ENCODE results near the gene RRP1. TPM values are rescaled to one million over a fixed set of nuclear protein-coding genes. Genes with fewer than 3 reads are reported as not detected.

RRP1 gene
- total and polyA plus RNA-seq, 9 of the 15 experiments (the other 6 are each of a cell fraction or from before 2014, with no cell fraction given) = 0.89 to 105 (median 51.6) TPM

- TF ChIP-seq MGA (IDR thresholded peaks at IDR 0.05) = no peak
- TF ChIP-seq PHB (CRISPR knock-in tag; IDR thresholded peaks at IDR 0.05) = no peak
- TF ChIP-seq PCBP1 (IDR thresholded peaks at IDR 0.05; ENCODE audit: low read depth, low read length, poor library complexity, severe bottlenecking) = no peak
- TF ChIP-seq, protein P1, sequence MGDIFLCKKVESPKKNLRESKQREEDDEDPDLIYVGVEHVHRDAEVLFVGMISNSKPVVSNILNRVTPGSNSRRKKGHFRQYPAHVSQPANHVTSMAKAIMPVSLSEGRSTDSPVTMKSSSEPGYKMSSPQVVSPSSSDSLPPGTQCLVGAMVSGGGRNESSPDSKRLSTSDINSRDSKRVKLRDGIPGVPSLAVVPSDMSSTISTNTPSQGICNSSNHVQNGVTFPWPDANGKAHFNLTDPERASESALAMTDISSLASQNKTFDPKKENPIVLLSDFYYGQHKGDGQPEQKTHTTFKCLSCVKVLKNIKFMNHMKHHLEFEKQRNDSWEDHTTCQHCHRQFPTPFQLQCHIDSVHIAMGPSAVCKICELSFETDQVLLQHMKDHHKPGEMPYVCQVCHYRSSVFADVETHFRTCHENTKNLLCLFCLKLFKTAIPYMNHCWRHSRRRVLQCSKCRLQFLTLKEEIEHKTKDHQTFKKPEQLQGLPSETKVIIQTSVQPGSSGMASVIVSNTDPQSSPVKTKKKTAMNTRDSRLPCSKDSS (IDR thresholded peaks at IDR 0.05; ENCODE audit: low read depth, partially characterized antibody) = no peak
- no peak for TF ChIP-seq ZNF586 (CRISPR knock-in tag; conservative IDR thresholded peaks at IDR 0.05)
- no peak for TF ChIP-seq HDAC8 (tag; IDR thresholded peaks at IDR 0.05)
- TF ChIP-seq GATA2 (CRISPR knock-in tag; IDR thresholded peaks at IDR 0.05) = peak; percentile 76
- TF ChIP-seq, protein P2, sequence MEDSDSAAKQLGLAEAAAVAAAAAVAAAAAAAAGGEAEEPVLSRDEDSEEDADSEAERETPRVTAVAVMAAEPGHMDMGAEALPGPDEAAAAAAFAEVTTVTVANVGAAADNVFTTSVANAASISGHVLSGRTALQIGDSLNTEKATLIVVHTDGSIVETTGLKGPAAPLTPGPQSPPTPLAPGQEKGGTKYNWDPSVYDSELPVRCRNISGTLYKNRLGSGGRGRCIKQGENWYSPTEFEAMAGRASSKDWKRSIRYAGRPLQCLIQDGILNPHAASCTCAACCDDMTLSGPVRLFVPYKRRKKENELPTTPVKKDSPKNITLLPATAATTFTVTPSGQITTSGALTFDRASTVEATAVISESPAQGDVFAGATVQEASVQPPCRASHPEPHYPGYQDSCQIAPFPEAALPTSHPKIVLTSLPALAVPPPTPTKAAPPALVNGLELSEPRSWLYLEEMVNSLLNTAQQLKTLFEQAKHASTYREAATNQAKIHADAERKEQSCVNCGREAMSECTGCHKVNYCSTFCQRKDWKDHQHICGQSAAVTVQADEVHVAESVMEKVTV (CRISPR knock-in tag; IDR thresholded peaks at IDR 0.05) = no peak
- peak; percentile 64 for TF ChIP-seq CXXC5 (CRISPR knock-in tag; IDR thresholded peaks at IDR 0.05)
- TF ChIP-seq MBD2 (IDR thresholded peaks at IDR 0.05; ENCODE audit: borderline replicate concordance, low read depth) = no peak
- no peak for TF ChIP-seq ZNF184 (CRISPR knock-in tag; IDR thresholded peaks at IDR 0.05)
- TF ChIP-seq HDAC1 (IDR thresholded peaks at IDR 0.05) = 0 out of 4 replicates have a peak, but pooled peaks of 1 of the 2 experiments have one; percentile 39
- TF ChIP-seq NFE2 (IDR thresholded peaks at IDR 0.05; ENCODE audit: low read depth) = no peak
Observed at GRCh38 chr21:43745772-43746517, 43.4 kb upstream of the RRP1 start (continued).

Data from K562 (cell line).